Smooth muscle cell of the coronary artery (primary cell): ENCODE results near the gene CNTF. TPM values are rescaled to one million over a fixed set of nuclear protein-coding genes. Genes with fewer than 3 reads are reported as not detected.

Source experiments
- total RNA-seq: library from RNA; depleted of rRNA; stranded (reverse); fragments of >200 nt; gene quantifications from 2 replicates; pipeline ENCODE4 v1.2.3, GENCODE V29; 2014; ENCODE audit warnings: low replicate concordance

Gene CNTF
- total RNA-seq, result 0.70 and 0.90 TPM in 2 replicates

GRCh38 chr11:58622344-58622743 is at the start of gene CNTF:
Gene CNTF, plus strand, starts transcription at chr11:58622665. Its CDS starts 88 bp downstream, at chr11:58622753.

GRCh38 chr11:58575377-58576020 is 47.0 kb upstream of the CNTF start, which contains the start of gene LPXN:
Gene LPXN, minus strand, starts transcription at chr11:58575856. Its CDS starts 84 bp downstream, at chr11:58575772.

GRCh38 chr11:58578635-58579191 is 43.8 kb upstream of the CNTF start, which contains the start of gene ZFP91:
Gene ZFP91, plus strand, starts transcription at chr11:58579063. Its CDS starts 219 bp downstream, at chr11:58579282.

Other genes starting within 250 kb of the CNTF start
- not detected in 2 replicates for gene OR5B3, start 215.8 kb upstream of the CNTF start, total RNA-seq
- gene OR5B2, start 194.5 kb upstream of the CNTF start, total RNA-seq, result not detected in 2 replicates
- gene OR5B12, start 180.4 kb upstream of the CNTF start, total RNA-seq, result not detected in 2 replicates
- gene OR5B21, start 114.6 kb upstream of the CNTF start, total RNA-seq, result not detected in 2 replicates
- gene LPXN, start 46.8 kb upstream of the CNTF start, total RNA-seq, result 3.6 and 13.8 TPM in 2 replicates
- gene ZFP91, start 43.6 kb upstream of the CNTF start, total RNA-seq, result 19.3 and 29.0 TPM in 2 replicates
- gene GLYAT, start 109.3 kb downstream of the CNTF start, total RNA-seq, result not detected in 2 replicates
- gene GLYATL2, start 222.0 kb downstream of the CNTF start, total RNA-seq, result 0.53 TPM in 1 of 2 replicates, not detected in the other